Lower leg skin (tissue), 4 donors: ENCODE data around the gene TDRD7. TPM values are rescaled to one million over a fixed set of nuclear protein-coding genes. Genes with fewer than 3 reads are reported as not detected.

Experiments used
- DNase-seq, 2 donors: peaks; one replicate each; pipeline ENCODE4 v3.0.0-alpha.2; 2019; ENCODE audit warnings: low spot score in 2 of 2
- H3K4me3 ChIP-seq: fragments of 200-600 bp; sonication (generic); 2 replicates; pipeline ENCODE4 v1.5.1; 2017; ENCODE audit warnings: mild to moderate bottlenecking, low read depth; ENCODE audit not compliant: poor library complexity, severe bottlenecking
- CTCF ChIP-seq, 3 donors: fragments of 450-650 bp; IDR thresholded peaks; one replicate each; pipeline ENCODE4 v1.5.1; 2016; ENCODE audit warnings: antibody characterized with exemption in 3 of 3, mild to moderate bottlenecking in 3 of 3, moderate library complexity in 2 of 3
- POLR2A ChIP-seq, 2 donors: fragments of 450-650 bp; IDR thresholded peaks; one replicate each; pipeline ENCODE4 v1.6.1; 2016 to 2017; ENCODE audit warnings: antibody characterized with exemption in 2 of 2, mild to moderate bottlenecking in 1 of 2, moderate library complexity in 1 of 2
- WGBS, 2 donors: methylation state at CpG; one replicate each; pipeline ENCODE4 v1.1.5; 2018; 5-methylcytosine and 5-hydroxymethylcytosine counted together
- intact Hi-C: fragments of 100-400 bp; cut with DNase I; formaldehyde crosslinking; loops from one replicate; pipeline ENCODE4 v1.15.0; 2023; ENCODE audit warnings: low total_unique reads
- total RNA-seq, 4 donors: library from RNA; depleted of rRNA; stranded (reverse); fragments of >200 nt; gene quantifications; one replicate each; pipeline ENCODE4 v1.1.0, GENCODE V29; 2016

The TDRD7 gene
- total RNA-seq, 4 donors from 2014 or later, result 3.6 to 8.2 (median 6.4) TPM

GRCh38 chr9:97508852-97509251, 97.0 kb downstream of the TDRD7 start:
- 93 to 94% methylated on average over 4 of the region's 4 CpGs for WGBS, 2 donors
- no peak for DNase-seq
- TF ChIP-seq CTCF (IDR thresholded peaks at IDR 0.05) (no peak), POLR2A (IDR thresholded peaks at IDR 0.05) (no peak)
- intact Hi-C loops, result no loop called here
- H3K4me3 ChIP-seq, result no peak overlapping the region

GRCh38 chr9:97510797-97511654, 99.1 kb downstream of the TDRD7 start:
- TF ChIP-seq POLR2A (IDR thresholded peaks at IDR 0.05) (no peak), CTCF (IDR thresholded peaks at IDR 0.05) (no peak)
- DNase-seq, result no peak
- WGBS, 2 donors, result 72% methylated on average over 10 of the region's 10 CpGs
- intact Hi-C loops, result no loop called here
- no peak overlapping the region for H3K4me3 ChIP-seq

GRCh38 chr9:97511655-97512427, 99.9 kb downstream of the TDRD7 start:
- DNase-seq, result no peak
- H3K4me3 ChIP-seq, result no peak overlapping the region
- 69 to 70% methylated on average over 6 of the region's 6 CpGs for WGBS, 2 donors
- intact Hi-C loops, result no loop called here
- TF ChIP-seq CTCF (IDR thresholded peaks at IDR 0.05) (no peak), POLR2A (IDR thresholded peaks at IDR 0.05) (no peak)

DNA sequence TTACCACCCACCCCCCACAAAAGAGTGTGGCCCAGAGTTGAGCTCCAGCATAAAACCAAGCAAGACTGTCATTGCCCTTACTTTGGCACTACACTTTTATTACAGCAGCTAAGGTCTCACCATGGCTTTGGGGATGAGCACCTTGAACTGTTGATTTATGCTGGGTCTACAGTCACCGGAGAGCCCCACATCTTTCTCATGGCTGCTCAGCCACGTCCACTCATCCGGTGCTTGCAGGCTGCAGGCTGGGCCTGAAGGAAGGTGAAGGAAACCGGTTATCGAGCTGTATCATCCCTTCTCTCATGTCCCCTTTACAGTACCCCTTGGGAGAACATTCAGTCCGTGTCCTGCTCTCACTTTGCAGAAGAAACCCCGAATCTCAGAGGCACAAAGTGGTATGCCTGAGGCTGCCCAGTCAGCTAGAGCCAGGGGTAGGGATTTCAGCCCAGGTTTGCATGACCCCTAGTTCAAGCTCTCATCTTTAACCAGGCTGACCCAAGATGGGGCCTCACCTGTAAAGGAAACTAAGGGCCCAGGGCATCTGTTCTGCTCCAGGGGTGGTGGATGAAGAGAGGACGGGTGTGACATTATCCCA, 101.2 kb downstream of the TDRD7 start:
- WGBS, 2 donors, result 90 to 91% methylated on average over 8 of the region's 8 CpGs
- no peak for DNase-seq
- intact Hi-C loops, result no loop called here
- TF ChIP-seq POLR2A (IDR thresholded peaks at IDR 0.05) (no peak), CTCF (IDR thresholded peaks at IDR 0.05) (no peak)
- H3K4me3 ChIP-seq, result no peak overlapping the region

- 71 to 73% methylated on average over 9 of the region's 9 CpGs for WGBS, 2 donors
- intact Hi-C loops, result no loop called here
- DNase-seq, result no peak
- TF ChIP-seq POLR2A (IDR thresholded peaks at IDR 0.05) (no peak), CTCF (IDR thresholded peaks at IDR 0.05) (no peak)
- no peak overlapping the region for H3K4me3 ChIP-seq
Measured at GRCh38 chr9:97514531-97514930, 102.6 kb downstream of the TDRD7 start.
